Peyer's patch (tissue), 4 donors: ENCODE results near the gene CRTAC1. TPM values are rescaled to one million over a fixed set of nuclear protein-coding genes. Genes with fewer than 3 reads are reported as not detected.
A peak's percentile ranks its signal among the peaks of the same experiment; 100 is the strongest.

Experiments
- DNase-seq, 3 donors: peaks; one replicate each; pipeline ENCODE4 v3.0.0-alpha.2; 2017 to 2019
- H3K27ac ChIP-seq, 4 donors: fragments of 200-600 bp; sonication (generic); one replicate each; pipeline ENCODE4 v1.5.1; 2016 to 2019
- H3K27me3 ChIP-seq, 2 donors: fragments of 200-600 bp; sonication (generic); one replicate each; pipeline ENCODE4 v1.5.1; 2019
- H3K36me3 ChIP-seq, 3 donors: fragments of 200-600 bp; sonication (generic); one replicate each; pipeline ENCODE4 v1.5.1; 2016 to 2019
- H3K4me1 ChIP-seq, 4 donors: fragments of 200-600 bp; sonication (generic); one replicate each; pipeline ENCODE4 v1.5.1; 2016 to 2019
- H3K4me3 ChIP-seq, 4 donors: fragments of 200-600 bp; sonication (generic); 1 replicate in 3 of 4; 2 replicates in 1 of 4; pipeline ENCODE4 v1.5.1; 2016 to 2019; ENCODE audit warnings: mild to moderate bottlenecking in 1 of 4
- H3K9me3 ChIP-seq, 4 donors: fragments of 200-600 bp; sonication (generic); one replicate each; pipeline ENCODE4 v1.5.1; 2016 to 2019; ENCODE audit warnings: mild to moderate bottlenecking in 1 of 4
- CTCF ChIP-seq, 6 experiments: fragments of 450-650 bp in 4 of 6; fragments of 200-600 bp in 2 of 6; sonication (generic) in 1 of 6; IDR thresholded peaks; one replicate each; pipeline ENCODE4 v1.5.1; 2017 to 2019; ENCODE audit warnings: antibody characterized with exemption in 6 of 6, mild to moderate bottlenecking in 3 of 6, moderate library complexity in 1 of 6
- POLR2A ChIP-seq, 2 donors: fragments of 450-650 bp; IDR thresholded peaks; one replicate each; pipeline ENCODE4 v1.5.1; 2017; ENCODE audit warnings: antibody characterized with exemption in 2 of 2, mild to moderate bottlenecking in 2 of 2, moderate library complexity in 2 of 2
- total RNA-seq, 4 donors: library from RNA; depleted of rRNA; stranded (reverse); fragments of >200 nt; gene quantifications; one replicate each; pipeline ENCODE4 v1.1.0, GENCODE V29; 2016

The CRTAC1 gene
- total RNA-seq, 4 donors from 2014 or later: 0.53 TPM; not detected in 3

- no peak for TF ChIP-seq CTCF (IDR thresholded peaks at IDR 0.05)
- no peak for TF ChIP-seq POLR2A (IDR thresholded peaks at IDR 0.05)
- no peaks in the 10 kb centered on the region for H3K4me1 ChIP-seq
- H3K27ac ChIP-seq: no peak overlapping the region
- no peaks in the 10 kb centered on the region for H3K27me3 ChIP-seq
- H3K9me3 ChIP-seq: no peaks in the 10 kb centered on the region
- no peaks in the 10 kb centered on the region for H3K36me3 ChIP-seq
- no peak for DNase-seq
- no peak overlapping the region for H3K4me3 ChIP-seq
These were observed 16.8 kb upstream of the CRTAC1 start for GRCh38 chr10:98047009-98047741.

- Histone ChIP-seq H3K27ac (no peak overlapping the region), H3K4me3 (no peak overlapping the region), H3K36me3 (no peaks in the 10 kb centered on the region), H3K4me1 (no peaks in the 10 kb centered on the region), H3K9me3 (no peaks in the 10 kb centered on the region), H3K27me3 (no peaks in the 10 kb centered on the region)
- peak; percentile 34 to 72 (median 55) for DNase-seq
- TF ChIP-seq CTCF (IDR thresholded peaks at IDR 0.05) (peak; percentile 32 to 82 (median 64)), POLR2A (IDR thresholded peaks at IDR 0.05) (no peak)
These were observed 15.5 kb upstream of the CRTAC1 start for GRCh38 chr10:98045785-98046389.

- peaks cover 0 to 6% of the 10 kb centered on the region in 2 donors for H3K27me3 ChIP-seq
- H3K36me3 ChIP-seq: no peaks in the 10 kb centered on the region
- H3K4me3 ChIP-seq: no peak overlapping the region
- TF ChIP-seq POLR2A (IDR thresholded peaks at IDR 0.05) (no peak), CTCF (IDR thresholded peaks at IDR 0.05) (peak; percentile 17 to 63 (median 60))
- DNase-seq: peak; percentile 22 to 74 (median 62)
- H3K9me3 ChIP-seq: no peaks in the 10 kb centered on the region
- H3K4me1 ChIP-seq: no peaks in the 10 kb centered on the region
- no peak overlapping the region for H3K27ac ChIP-seq
These were observed 11.1 kb upstream of the CRTAC1 start for GRCh38 chr10:98041352-98042043.

GRCh38 chr10:98039690-98040381, 9.4 kb upstream of the CRTAC1 start:
- H3K27ac ChIP-seq: no peak overlapping the region
- no peak for DNase-seq
- no peak for TF ChIP-seq POLR2A (IDR thresholded peaks at IDR 0.05)
- H3K4me3 ChIP-seq: no peak overlapping the region
- no peaks in the 10 kb centered on the region for H3K9me3 ChIP-seq
- H3K36me3 ChIP-seq: no peaks in the 10 kb centered on the region
- no peaks in the 10 kb centered on the region for H3K4me1 ChIP-seq
- H3K27me3 ChIP-seq: peaks cover 0 to 6% of the 10 kb centered on the region in 2 donors

- Histone ChIP-seq H3K9me3 (no peaks in the 10 kb centered on the region), H3K36me3 (no peaks in the 10 kb centered on the region), H3K27me3 (peaks cover 0 to 6% of the 10 kb centered on the region in 2 donors), H3K27ac (no peak overlapping the region), H3K4me1 (no peaks in the 10 kb centered on the region), H3K4me3 (no peak overlapping the region)
- DNase-seq: no peak
- no peak for TF ChIP-seq POLR2A (IDR thresholded peaks at IDR 0.05)
- no peak for TF ChIP-seq CTCF (IDR thresholded peaks at IDR 0.05)
These were observed 7.9 kb upstream of the CRTAC1 start for GRCh38 chr10:98038288-98038687.
